NCI-H2227 (cell line): ENCODE measurements around the gene SMARCAL1.
"Not testable (repeated sequence)": the region's sequence is repeated elsewhere in the genome, so short reads cannot be mapped to it uniquely, and the experiment has no call there.

Experiments used
- DNase-seq: peaks from one replicate; lab custom pipeline; 2025; ENCODE audit not compliant: unreplicated experiment; lab: John Stamatoyannopoulos, UW

SMARCAL1 gene

GRCh38 chr2:216498379-216499352 lies 86.4 kb downstream of the SMARCAL1 start, which contains the start of gene RPL37A:
Gene RPL37A (plus strand): TSS chr2:216498844. CDS start chr2:216498875, 31 bp downstream.
- peak; percentile 99 for DNase-seq

- DNase-seq, result no peak
These were observed 87.4 kb downstream of the SMARCAL1 start for GRCh38 chr2:216499641-216500218.

- DNase-seq, result no peak
These were observed 88.3 kb downstream of the SMARCAL1 start for GRCh38 chr2:216500572-216500971.

GRCh38 chr2:216501854-216502253 lies 89.6 kb downstream of the SMARCAL1 start:
- DNase-seq, result no peak

GRCh38 chr2:216502381-216503158 lies 90.3 kb downstream of the SMARCAL1 start:
- DNase-seq, result no peak

- no peak for DNase-seq
These were observed 90.9 kb downstream of the SMARCAL1 start for GRCh38 chr2:216503159-216503629.

- no peak for DNase-seq
These were observed 91.6 kb downstream of the SMARCAL1 start for GRCh38 chr2:216503697-216504375.

GRCh38 chr2:216504376-216504762 lies 92.1 kb downstream of the SMARCAL1 start:
- DNase-seq, result no peak

- DNase-seq, result no peak
These were observed 93.1 kb downstream of the SMARCAL1 start for GRCh38 chr2:216505133-216506106.

- DNase-seq, result no peak
These were observed 95.2 kb downstream of the SMARCAL1 start for GRCh38 chr2:216507220-216508160.

GRCh38 chr2:216508229-216508628 lies 95.9 kb downstream of the SMARCAL1 start:
- DNase-seq, result no peak

GRCh38 chr2:216516730-216517350 lies 104.6 kb downstream of the SMARCAL1 start:
- peak; percentile 79 for DNase-seq

- DNase-seq, result peak; percentile 15
These were observed 105.4 kb downstream of the SMARCAL1 start for GRCh38 chr2:216517447-216518225.

- DNase-seq, result not testable (repeated sequence)
These were observed 106.4 kb downstream of the SMARCAL1 start for GRCh38 chr2:216518566-216519119.

- DNase-seq, result peak; percentile 91
These were observed 107.0 kb downstream of the SMARCAL1 start for GRCh38 chr2:216519154-216519762.

- DNase-seq, result no peak
These were observed 107.8 kb downstream of the SMARCAL1 start for GRCh38 chr2:216520112-216520511.
